ENCODE results near the gene SPACA4.

DNA sequence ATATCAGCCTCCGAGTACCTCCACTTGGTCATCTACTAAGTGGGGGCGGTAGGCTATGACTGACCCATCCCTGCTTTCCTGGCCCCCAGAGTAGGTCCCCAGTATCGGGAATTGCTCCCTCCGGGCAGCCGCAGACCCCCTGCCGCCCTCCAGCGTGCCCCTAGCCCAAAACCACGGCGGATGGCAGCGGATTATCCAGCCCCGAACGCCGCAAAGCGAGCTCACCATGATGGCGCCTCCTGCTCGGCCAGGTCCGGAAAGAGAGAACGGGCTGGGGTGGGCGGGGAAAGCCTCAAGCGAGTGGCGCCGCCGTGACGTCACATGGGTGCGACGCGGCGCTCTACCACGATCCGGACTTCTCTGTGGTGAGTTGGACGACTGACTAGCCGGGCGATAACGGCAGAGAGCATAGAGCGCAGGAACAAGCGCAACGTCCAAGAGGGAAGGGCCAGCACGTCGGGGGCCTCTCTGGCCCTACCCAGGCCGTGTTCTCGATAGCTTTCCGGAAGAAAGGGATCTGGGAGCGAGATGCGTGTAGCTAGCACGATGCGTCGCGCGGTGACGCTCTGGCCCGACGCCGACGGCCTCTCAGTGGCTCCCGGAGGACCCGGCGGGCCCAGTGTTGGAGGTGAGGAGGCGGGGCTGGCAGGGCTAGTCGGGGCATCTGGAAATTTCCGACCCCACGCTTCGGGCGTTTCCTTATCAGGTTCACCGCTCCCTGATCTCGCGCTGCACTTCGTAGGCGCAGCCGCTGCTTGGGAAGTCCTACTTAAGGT is 12.6 kb downstream of the SPACA4 start, which contains the start of the genes RPL18 and SPHK2:
- TF ChIP-seq FOXM1 (IDR thresholded peaks at IDR 0.05; ENCODE audit: borderline replicate concordance) (no peak), SP1 (IDR thresholded peaks at IDR 0.05) (no peak), LEF1 (IDR thresholded peaks at IDR 0.05; ENCODE audit: borderline replicate concordance) (no peak), BHLHE40 (IDR thresholded peaks at IDR 0.05; ENCODE audit: borderline replicate concordance) (no peak), ZNF384 (IDR thresholded peaks at IDR 0.05) (no peak), SUZ12 (IDR thresholded peaks at IDR 0.05) (no peak), NFRKB (IDR thresholded peaks at IDR 0.05) (peak; percentile 65), FOXK2 (IDR thresholded peaks at IDR 0.05) (no peak), TARDBP (IDR thresholded peaks at IDR 0.05) (no peak), CTBP1 (IDR thresholded peaks at IDR 0.05; ENCODE audit: borderline replicate concordance) (no peak), FOXA1 (IDR thresholded peaks at IDR 0.05) (no peak)

Measured in HEK293T (cell line).